Fibroblast of lung (primary cell): ENCODE measurements around the gene SLIT3. TPM values are rescaled to one million over a fixed set of nuclear protein-coding genes. Genes with fewer than 3 reads are reported as not detected.

Experiments
- DNase-seq, 2 donors: peaks; one replicate each; pipeline versions ENCODE4 v3.0.0 to v3.0.0-alpha.2; 2010; ENCODE audit warnings: low read depth in 2 of 2
- H2AFZ ChIP-seq: 2 replicates; pipeline ENCODE4 v1.5.1; 2012; ENCODE audit warnings: low read length, control low read depth, inconsistent platforms
- H3K27ac ChIP-seq: 2 replicates; pipeline ENCODE4 v1.5.1; 2011; ENCODE audit warnings: low read length, control low read depth; ENCODE audit not compliant: insufficient read depth
- H3K27me3 ChIP-seq: 2 replicates; pipeline ENCODE4 v1.5.1; 2011; ENCODE audit warnings: mild to moderate bottlenecking, low read length; ENCODE audit not compliant: control insufficient read depth, insufficient read depth
- H3K36me3 ChIP-seq: 2 replicates; pipeline ENCODE4 v1.5.1; 2011; ENCODE audit warnings: low read length; ENCODE audit not compliant: control insufficient read depth, insufficient read depth
- H3K4me1 ChIP-seq: 2 replicates; pipeline ENCODE4 v1.5.1; 2011; ENCODE audit warnings: low read length; ENCODE audit not compliant: control insufficient read depth, insufficient read depth; ENCODE audit errors: extremely low read depth
- H3K4me2 ChIP-seq: 2 replicates; pipeline ENCODE4 v1.5.1; 2011; ENCODE audit warnings: low read length, control low read depth; ENCODE audit not compliant: insufficient read depth; ENCODE audit errors: extremely low read depth
- H3K4me3 ChIP-seq, 4 experiments: fragments of 200-600 bp in 1 of 4; sonication (generic) in 1 of 4; replicated peaks in 1 of 4; 2 replicates each; pipeline ENCODE4 v1.5.1; 2011 to 2016; ENCODE audit warnings: low read length in 4 of 4, low read depth in 3 of 4, mild to moderate bottlenecking in 3 of 4, control low read depth in 2 of 4, inconsistent platforms in 1 of 4, mixed read lengths in 1 of 4; ENCODE audit not compliant: insufficient read depth in 1 of 4; ENCODE audit errors: control extremely low read depth in 1 of 4
- H3K79me2 ChIP-seq: 2 replicates; pipeline ENCODE4 v1.5.1; 2012; ENCODE audit warnings: mild to moderate bottlenecking, low read length, inconsistent platforms; ENCODE audit not compliant: control insufficient read depth, insufficient read depth
- H3K9ac ChIP-seq: 2 replicates; pipeline ENCODE4 v1.5.1; 2011; ENCODE audit warnings: mild to moderate bottlenecking, low read length, control low read depth; ENCODE audit not compliant: insufficient read depth
- H3K9me3 ChIP-seq: 2 replicates; pipeline ENCODE4 v1.5.1; 2012; ENCODE audit warnings: low read depth, low read length; ENCODE audit not compliant: control insufficient read depth, insufficient read depth
- H4K20me1 ChIP-seq: 2 replicates; pipeline ENCODE4 v1.5.1; 2011; ENCODE audit warnings: low read length; ENCODE audit not compliant: control insufficient read depth, insufficient read depth; ENCODE audit errors: extremely low read depth
- EZH2 ChIP-seq: IDR thresholded peaks from 2 replicates; pipeline ENCODE4 v1.5.1; 2012; ENCODE audit warnings: low read length, control low read depth, mild to moderate bottlenecking; ENCODE audit errors: missing control alignments
- polyA plus RNA-seq, 2 donors: library from polyadenylated mRNA; depleted of rRNA in 1 of 2; stranded (reverse) in 1 of 2; unstranded in 1 of 2; fragments of >200 nt; gene quantifications; 2 replicates each; pipeline ENCODE4 v1.2.1, GENCODE V29; 2011 to 2012; ENCODE audit warnings: missing spikeins in 1 of 2
- total RNA-seq: library from RNA; depleted of rRNA; stranded (reverse); fragments of >200 nt; gene quantifications from 2 replicates; pipeline ENCODE4 v1.2.1, GENCODE V29; 2014
- TF ChIP-seq, protein P1 (sequence below), 2 donors: IDR thresholded peaks in 1 of 2; conservative IDR thresholded peaks in 1 of 2; 1 replicate in 1 of 2; 2 replicates in 1 of 2; pipeline ENCODE4 v1.5.1; 2011 to 2012; ENCODE audit warnings: low read length in 2 of 2, control low read depth in 1 of 2, inconsistent platforms in 1 of 2, low read depth in 1 of 2, mild to moderate bottlenecking in 1 of 2

SLIT3 gene
- total and polyA plus RNA-seq, 2 donors (not counting 1 experiment from before 2014, with no cell fraction given): 1.6 to 4.6 TPM

- H3K27me3 ChIP-seq: no peaks in the 10 kb centered on the region
- TF ChIP-seq, protein P1, sequence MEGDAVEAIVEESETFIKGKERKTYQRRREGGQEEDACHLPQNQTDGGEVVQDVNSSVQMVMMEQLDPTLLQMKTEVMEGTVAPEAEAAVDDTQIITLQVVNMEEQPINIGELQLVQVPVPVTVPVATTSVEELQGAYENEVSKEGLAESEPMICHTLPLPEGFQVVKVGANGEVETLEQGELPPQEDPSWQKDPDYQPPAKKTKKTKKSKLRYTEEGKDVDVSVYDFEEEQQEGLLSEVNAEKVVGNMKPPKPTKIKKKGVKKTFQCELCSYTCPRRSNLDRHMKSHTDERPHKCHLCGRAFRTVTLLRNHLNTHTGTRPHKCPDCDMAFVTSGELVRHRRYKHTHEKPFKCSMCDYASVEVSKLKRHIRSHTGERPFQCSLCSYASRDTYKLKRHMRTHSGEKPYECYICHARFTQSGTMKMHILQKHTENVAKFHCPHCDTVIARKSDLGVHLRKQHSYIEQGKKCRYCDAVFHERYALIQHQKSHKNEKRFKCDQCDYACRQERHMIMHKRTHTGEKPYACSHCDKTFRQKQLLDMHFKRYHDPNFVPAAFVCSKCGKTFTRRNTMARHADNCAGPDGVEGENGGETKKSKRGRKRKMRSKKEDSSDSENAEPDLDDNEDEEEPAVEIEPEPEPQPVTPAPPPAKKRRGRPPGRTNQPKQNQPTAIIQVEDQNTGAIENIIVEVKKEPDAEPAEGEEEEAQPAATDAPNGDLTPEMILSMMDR (conservative IDR thresholded peaks at IDR 0.05 in 1 of 2, IDR thresholded peaks at IDR 0.05 in 1 of 2; ENCODE audit: low read depth in 1 of 2, low read length in 2 of 2): no peak
- TF ChIP-seq EZH2: no peak
- H4K20me1 ChIP-seq: no peaks in the 10 kb centered on the region
- no peaks in the 10 kb centered on the region for H3K4me1 ChIP-seq
- no peak overlapping the region for H3K4me3 ChIP-seq
- H2AFZ ChIP-seq: no peak overlapping the region
- no peak overlapping the region for H3K4me2 ChIP-seq
- no peaks in the 10 kb centered on the region for H3K9me3 ChIP-seq
- no peaks in the 10 kb centered on the region for H3K36me3 ChIP-seq
- H3K9ac ChIP-seq: no peak overlapping the region
- no peak for DNase-seq
- H3K79me2 ChIP-seq: no peaks in the 10 kb centered on the region
- no peak overlapping the region for H3K27ac ChIP-seq
Measured at GRCh38 chr5:168613996-168614395, 686.9 kb downstream of the SLIT3 start.

DNA sequence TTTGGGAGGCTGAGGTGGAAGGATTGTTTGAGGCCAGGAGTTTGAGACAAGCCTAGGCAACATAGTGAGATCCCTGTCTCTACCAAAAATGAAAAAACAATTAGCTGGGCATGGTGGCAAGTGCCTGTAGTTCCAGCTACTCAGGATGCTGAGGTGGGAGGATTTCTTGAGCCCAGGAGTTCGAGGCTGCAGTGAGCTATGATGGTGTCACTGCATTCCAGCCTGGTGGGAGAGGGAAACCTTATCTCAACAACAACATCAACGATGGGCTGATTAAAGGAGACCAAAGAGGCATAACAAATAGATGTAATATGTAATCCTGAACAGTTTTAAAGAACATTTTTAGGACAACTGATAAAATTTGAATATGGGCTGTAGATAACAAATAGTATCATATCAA is 687.5 kb downstream of the SLIT3 start:
- Histone ChIP-seq H4K20me1 (no peaks in the 10 kb centered on the region), H3K79me2 (no peaks in the 10 kb centered on the region), H3K36me3 (no peaks in the 10 kb centered on the region), H3K4me3 (no peak overlapping the region), H3K27me3 (no peaks in the 10 kb centered on the region), H3K9ac (no peak overlapping the region), H3K27ac (no peak overlapping the region), H3K9me3 (no peaks in the 10 kb centered on the region), H3K4me2 (no peak overlapping the region), H2AFZ (no peak overlapping the region), H3K4me1 (no peaks in the 10 kb centered on the region)
- TF ChIP-seq, protein P1 (conservative IDR thresholded peaks at IDR 0.05 in 1 of 2, IDR thresholded peaks at IDR 0.05 in 1 of 2; ENCODE audit: low read depth in 1 of 2, low read length in 2 of 2): no peak
- no peak for TF ChIP-seq EZH2
- no peak for DNase-seq

GRCh38 chr5:168612996-168613395 is 687.9 kb downstream of the SLIT3 start:
- no peak for DNase-seq
- Histone ChIP-seq H2AFZ (no peak overlapping the region), H4K20me1 (no peaks in the 10 kb centered on the region), H3K79me2 (no peaks in the 10 kb centered on the region), H3K27me3 (no peaks in the 10 kb centered on the region), H3K36me3 (no peaks in the 10 kb centered on the region), H3K9me3 (no peaks in the 10 kb centered on the region), H3K4me2 (no peak overlapping the region), H3K4me1 (no peaks in the 10 kb centered on the region), H3K4me3 (no peak overlapping the region), H3K9ac (no peak overlapping the region), H3K27ac (no peak overlapping the region)
- TF ChIP-seq EZH2: no peak
- TF ChIP-seq, protein P1 (conservative IDR thresholded peaks at IDR 0.05 in 1 of 2, IDR thresholded peaks at IDR 0.05 in 1 of 2; ENCODE audit: low read depth in 1 of 2, low read length in 2 of 2): no peak
